Colonic mucosa (tissue), 4 donors: ENCODE measurements around the gene PIEZO1. TPM values are rescaled to one million over a fixed set of nuclear protein-coding genes. Genes with fewer than 3 reads are reported as not detected.

ENCODE experiments used
- DNase-seq: peaks from one replicate; pipeline ENCODE4 v3.0.0-alpha.2; 2020
- H3K27ac ChIP-seq: fragments of 200-600 bp; one replicate; pipeline ENCODE4 v1.8.0; 2021
- H3K27me3 ChIP-seq: fragments of 200-600 bp; one replicate; pipeline ENCODE4 v1.8.0; 2021
- H3K36me3 ChIP-seq: fragments of 200-600 bp; one replicate; pipeline ENCODE4 v1.8.0; 2021
- H3K4me1 ChIP-seq: fragments of 200-600 bp; one replicate; pipeline ENCODE4 v1.8.0; 2021; ENCODE audit warnings: mild to moderate bottlenecking
- H3K4me3 ChIP-seq: fragments of 200-600 bp; one replicate; pipeline ENCODE4 v1.8.0; 2021
- H3K9ac ChIP-seq, 2 donors: one replicate each; pipeline ENCODE4 v1.7.0; 2013; ENCODE audit warnings: control low read depth in 2 of 2, low read depth in 2 of 2, low read length in 2 of 2
- H3K9me3 ChIP-seq: fragments of 200-600 bp; one replicate; pipeline ENCODE4 v1.8.0; 2021
- CTCF ChIP-seq: fragments of 200-600 bp; IDR thresholded peaks from one replicate; pipeline ENCODE4 v1.8.0; 2022; ENCODE audit warnings: antibody characterized with exemption, mild to moderate bottlenecking
- intact Hi-C: fragments of 100-400 bp; cut with DNase I; formaldehyde crosslinking; loops from one replicate; pipeline ENCODE4 v1.14.1; 2022
- total RNA-seq, 2 donors: library from RNA; stranded (reverse); fragmentation: NEBNext Ultra II Directional in 1 of 2; extraction: Animal tissue kit (Norgen Biotek cat#: 25700) in 1 of 2; gene quantifications; one replicate each; pipeline ENCODE4 v1.2.1, GENCODE V29; 2021
- donor health status: healthy.
- donor health status: DM: no; HTN: no; CAD: no.
- donor health status: DM: no; HTN: no; CAD: no.

PIEZO1 gene
- total RNA-seq, 2 donors from 2014 or later, result 104 to 118 TPM

GRCh38 chr16:88712362-88712979 lies 72.5 kb downstream of the PIEZO1 start:
- Histone ChIP-seq H3K4me1 (peaks cover under 1% of the 10 kb centered on the region), H3K36me3 (peaks cover 13% of the 10 kb centered on the region)
- intact Hi-C loops, result no loop called here

GRCh38 chr16:88711750-88712340 lies 73.2 kb downstream of the PIEZO1 start:
- TF ChIP-seq CTCF, result no peak
- no peak overlapping the region for H3K27ac ChIP-seq
- intact Hi-C loops, result no loop called here

More at GRCh38 chr16:88712362-88712979, 72.5 kb downstream of the PIEZO1 start:
- Histone ChIP-seq H3K27ac (no peak overlapping the region), H3K9me3 (no peaks in the 10 kb centered on the region), H3K4me3 (no peak overlapping the region), H3K27me3 (no peaks in the 10 kb centered on the region), H3K9ac (no peak overlapping the region)
- no peak for DNase-seq
- TF ChIP-seq CTCF, result no peak

GRCh38 chr16:88710556-88710955 lies 74.5 kb downstream of the PIEZO1 start:
- Histone ChIP-seq H3K27ac (no peak overlapping the region), H3K4me3 (no peak overlapping the region), H3K9me3 (no peaks in the 10 kb centered on the region), H3K27me3 (no peaks in the 10 kb centered on the region), H3K4me1 (peaks cover 9% of the 10 kb centered on the region), H3K36me3 (peaks cover 13% of the 10 kb centered on the region), H3K9ac (no peak overlapping the region)
- TF ChIP-seq CTCF, result no peak
- no peak for DNase-seq
- intact Hi-C loops, result no loop called here

More at GRCh38 chr16:88711750-88712340, 73.2 kb downstream of the PIEZO1 start:
- Histone ChIP-seq H3K9ac (no peak overlapping the region), H3K4me3 (no peak overlapping the region), H3K27me3 (no peaks in the 10 kb centered on the region), H3K9me3 (no peaks in the 10 kb centered on the region), H3K4me1 (peaks cover 7% of the 10 kb centered on the region), H3K36me3 (peaks cover 13% of the 10 kb centered on the region)
- DNase-seq, result no peak

GRCh38 chr16:88706965-88707826 lies 77.8 kb downstream of the PIEZO1 start:
- DNase-seq, result no peak
- no peak for TF ChIP-seq CTCF
- peak overlapping the region; percentile 99 for H3K4me3 ChIP-seq
- H3K27me3 ChIP-seq, result no peaks in the 10 kb centered on the region
- intact Hi-C loops, result no loop called here
- H3K9ac ChIP-seq, result peak overlapping the region; percentile 71 to 92
- no peak overlapping the region for H3K27ac ChIP-seq
- H3K9me3 ChIP-seq, result no peaks in the 10 kb centered on the region
- no peaks in the 10 kb centered on the region for H3K36me3 ChIP-seq
- H3K4me1 ChIP-seq, result peaks cover 14% of the 10 kb centered on the region

- TF ChIP-seq CTCF, result no peak
- H3K9ac ChIP-seq, result peak within 1 kb of the TSS; percentile 87 to 92
- no peaks in the 10 kb centered on the region for H3K36me3 ChIP-seq
- peaks cover 14% of the 10 kb centered on the region for H3K4me1 ChIP-seq
- H3K27me3 ChIP-seq, result no peaks in the 10 kb centered on the region
- peak within 1 kb of the TSS; percentile 59 for H3K27ac ChIP-seq
- peak; percentile 90 for DNase-seq
- H3K4me3 ChIP-seq, result peak within 1 kb of the TSS; percentile 99
- intact Hi-C loops, result no loop called here
- no peaks in the 10 kb centered on the region for H3K9me3 ChIP-seq
Measured at GRCh38 chr16:88706229-88706964, 78.6 kb downstream of the PIEZO1 start, which contains the start of the genes CTU2 and RNF166. TSS of gene CTU2 (plus strand) at chr16:88706503. CDS start at chr16:88706531, 28 bp downstream. TSS of gene RNF166 (minus strand) at chr16:88706408. CDS start at chr16:88706325, 83 bp downstream.
